NCI-H748 (cell line): ENCODE results near the gene FER1L5.
A peak's percentile ranks its signal among the peaks of the same experiment; 100 is the strongest.

ENCODE experiments used
- DNase-seq: peaks from one replicate; lab custom pipeline; 2025; ENCODE audit not compliant: unreplicated experiment; lab: John Stamatoyannopoulos, UW

The FER1L5 gene

GRCh38 chr2:96739076-96739632, 96.6 kb downstream of the FER1L5 start:
- no peak for DNase-seq

GRCh38 chr2:96739633-96740428, 97.3 kb downstream of the FER1L5 start, which contains the start of gene LMAN2L:
TSS of gene LMAN2L (minus strand) at chr2:96740064. CDS start at chr2:96740040, 24 bp downstream.
- DNase-seq, result peak; percentile 95

- DNase-seq, result no peak
Measured at GRCh38 chr2:96747061-96747617, 104.6 kb downstream of the FER1L5 start.

DNA sequence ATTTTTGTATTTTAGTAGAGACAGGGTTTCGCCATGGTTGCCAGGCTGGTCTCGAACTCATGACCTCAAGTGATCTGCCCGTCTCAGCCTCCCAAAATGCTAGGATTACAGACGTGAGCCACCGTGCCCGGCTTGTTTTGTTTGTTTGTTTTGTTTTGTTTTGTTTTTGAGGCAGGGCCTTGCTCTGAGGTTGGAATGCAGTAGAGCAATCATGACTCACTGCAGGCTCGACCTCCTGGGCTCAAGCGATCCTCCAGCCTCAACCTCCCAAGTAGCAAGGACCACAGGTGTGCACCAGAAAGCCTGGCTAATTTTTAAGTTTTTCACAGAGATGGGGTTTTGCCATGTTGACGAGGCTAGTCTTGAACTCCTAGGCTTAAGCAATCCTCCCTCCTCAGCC, 109.2 kb downstream of the FER1L5 start:
- DNase-seq, result no peak

GRCh38 chr2:96753661-96754282, 111.2 kb downstream of the FER1L5 start:
- no peak for DNase-seq

GRCh38 chr2:96754317-96754716, 111.8 kb downstream of the FER1L5 start:
- no peak for DNase-seq
